ENCODE results near the gene MAPK8IP1. TPM values are rescaled to one million over a fixed set of nuclear protein-coding genes. Genes with fewer than 3 reads are reported as not detected.

The MAPK8IP1 gene
- total RNA-seq, 4 donors from 2014 or later = 4.6 to 6.5 (median 5.4) TPM

GRCh38 chr11:45913942-45914635 is 28.6 kb downstream of the MAPK8IP1 start:
- no peak overlapping the region for H3K4me3 ChIP-seq (ENCODE audit: low read depth, poor library complexity, severe bottlenecking)
- TF ChIP-seq, protein P1, sequence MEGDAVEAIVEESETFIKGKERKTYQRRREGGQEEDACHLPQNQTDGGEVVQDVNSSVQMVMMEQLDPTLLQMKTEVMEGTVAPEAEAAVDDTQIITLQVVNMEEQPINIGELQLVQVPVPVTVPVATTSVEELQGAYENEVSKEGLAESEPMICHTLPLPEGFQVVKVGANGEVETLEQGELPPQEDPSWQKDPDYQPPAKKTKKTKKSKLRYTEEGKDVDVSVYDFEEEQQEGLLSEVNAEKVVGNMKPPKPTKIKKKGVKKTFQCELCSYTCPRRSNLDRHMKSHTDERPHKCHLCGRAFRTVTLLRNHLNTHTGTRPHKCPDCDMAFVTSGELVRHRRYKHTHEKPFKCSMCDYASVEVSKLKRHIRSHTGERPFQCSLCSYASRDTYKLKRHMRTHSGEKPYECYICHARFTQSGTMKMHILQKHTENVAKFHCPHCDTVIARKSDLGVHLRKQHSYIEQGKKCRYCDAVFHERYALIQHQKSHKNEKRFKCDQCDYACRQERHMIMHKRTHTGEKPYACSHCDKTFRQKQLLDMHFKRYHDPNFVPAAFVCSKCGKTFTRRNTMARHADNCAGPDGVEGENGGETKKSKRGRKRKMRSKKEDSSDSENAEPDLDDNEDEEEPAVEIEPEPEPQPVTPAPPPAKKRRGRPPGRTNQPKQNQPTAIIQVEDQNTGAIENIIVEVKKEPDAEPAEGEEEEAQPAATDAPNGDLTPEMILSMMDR (IDR thresholded peaks at IDR 0.05) = no peak
- TF ChIP-seq POLR2A (IDR thresholded peaks at IDR 0.05) = no peak
- intact Hi-C loops (cut with DNase I; ENCODE audit: low total_unique reads) = no loop called here
- WGBS, 2 donors = 86 to 88% methylated on average over 10 to 22 of the region's 22 CpGs
- DNase-seq (ENCODE audit: low spot score in 2 of 2) = no peak

DNA sequence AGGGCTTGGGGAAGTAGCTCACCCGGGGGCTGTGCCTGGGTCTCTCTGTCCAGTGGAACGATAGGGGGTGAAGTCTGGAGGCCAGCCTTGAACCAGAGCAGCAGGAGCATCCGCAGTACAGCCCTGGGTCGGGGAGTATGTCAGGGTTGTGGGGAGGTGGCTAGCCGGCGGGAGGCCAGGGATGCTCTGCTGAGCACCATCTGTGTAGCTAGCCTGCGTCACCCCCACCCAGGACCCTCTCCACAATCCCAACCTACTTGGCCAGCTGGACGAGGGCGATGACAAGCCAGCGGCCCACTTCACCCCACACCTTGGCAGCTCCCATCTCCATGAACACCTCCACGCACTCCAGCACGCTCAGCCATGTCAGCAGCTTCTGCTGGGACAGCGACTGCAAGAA is 30.0 kb downstream of the MAPK8IP1 start:
- intact Hi-C loops (cut with DNase I; ENCODE audit: low total_unique reads) = no loop called here
- DNase-seq (ENCODE audit: low spot score in 2 of 2) = no peak
- H3K4me3 ChIP-seq (ENCODE audit: low read depth, poor library complexity, severe bottlenecking) = no peak overlapping the region
- WGBS, 2 donors = 81 to 87% methylated on average over 10 to 13 of the region's 13 CpGs
- TF ChIP-seq, protein P1 (IDR thresholded peaks at IDR 0.05) = no peak
- TF ChIP-seq POLR2A (IDR thresholded peaks at IDR 0.05) = no peak

- WGBS, 2 donors = 5 to 6% methylated on average over 11 to 13 of the region's 16 CpGs
- H3K4me3 ChIP-seq (ENCODE audit: low read depth, poor library complexity, severe bottlenecking) = peak overlapping the region; percentile 77
- DNase-seq (ENCODE audit: low spot score in 2 of 2) = no peak
- intact Hi-C loops (cut with DNase I; ENCODE audit: low total_unique reads) = no loop called here
- TF ChIP-seq, protein P1 (IDR thresholded peaks at IDR 0.05) = no peak
- TF ChIP-seq POLR2A (IDR thresholded peaks at IDR 0.05) = no peak
These were observed 31.8 kb downstream of the MAPK8IP1 start for GRCh38 chr11:45917286-45917622.

DNA sequence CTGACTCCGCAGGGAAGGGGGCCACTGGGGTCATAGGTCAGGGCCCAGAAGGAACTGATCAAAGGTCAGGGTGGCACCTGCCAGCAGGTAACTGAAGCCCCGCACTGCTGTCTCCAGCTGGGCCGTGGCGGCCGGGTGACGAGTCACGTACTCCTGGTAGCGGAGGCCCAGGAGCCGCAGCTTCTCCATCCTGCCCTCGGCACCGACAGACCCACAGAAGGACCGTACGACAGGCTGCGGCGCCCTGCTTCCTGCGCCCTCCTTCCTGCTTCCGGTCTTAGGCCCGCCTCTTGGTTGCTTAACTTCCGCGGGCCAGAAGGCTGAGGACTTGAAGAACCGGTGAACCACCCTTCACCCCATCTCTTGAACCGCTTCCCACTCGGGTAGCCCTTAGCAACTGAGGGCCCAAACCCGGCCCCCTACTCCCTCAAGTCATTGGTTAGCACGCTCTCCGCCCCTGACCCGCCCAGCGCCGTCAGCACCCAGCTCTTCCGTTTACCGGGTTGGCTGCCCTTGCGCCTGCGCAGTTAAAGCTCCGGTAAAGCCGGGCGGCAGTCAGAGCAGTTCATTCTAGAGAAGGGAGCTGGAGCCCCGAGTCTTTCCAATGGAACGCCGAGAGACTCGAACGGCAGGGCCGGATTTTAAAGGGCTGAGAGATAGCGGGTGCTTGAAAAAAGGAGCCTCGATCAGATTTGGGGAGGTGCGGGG is 32.3 kb downstream of the MAPK8IP1 start, which contains the start of gene PEX16:
Gene PEX16 (minus strand): TSS at position 255 of the 708 bp plus-strand sequence. CDS start 66 bp downstream, at position 189.
- DNase-seq (ENCODE audit: low spot score in 2 of 2) = peak; percentile 97 to 99
- WGBS, 2 donors = 0% methylated on average over 40 to 42 of the region's 45 CpGs
- TF ChIP-seq POLR2A (IDR thresholded peaks at IDR 0.05) = peak in 1 of 2 donors; percentile 57
- TF ChIP-seq, protein P1 (IDR thresholded peaks at IDR 0.05) = no peak
- intact Hi-C loops (cut with DNase I; ENCODE audit: low total_unique reads) = no loop called here
- H3K4me3 ChIP-seq (ENCODE audit: low read depth, poor library complexity, severe bottlenecking) = peak within 1 kb of the TSS; percentile 77

GRCh38 chr11:45918331-45918941 is 33.0 kb downstream of the MAPK8IP1 start:
- DNase-seq (ENCODE audit: low spot score in 2 of 2) = peak; percentile 70 to 97
- 0 to 1% methylated on average over 37 of the region's 38 CpGs for WGBS, 2 donors
- intact Hi-C loops (cut with DNase I; ENCODE audit: low total_unique reads) = no loop called here
- TF ChIP-seq POLR2A (IDR thresholded peaks at IDR 0.05) = no peak
- TF ChIP-seq, protein P1 (IDR thresholded peaks at IDR 0.05) = no peak
- H3K4me3 ChIP-seq (ENCODE audit: low read depth, poor library complexity, severe bottlenecking) = peak overlapping the region; percentile 73

Measured in lower leg skin (tissue), 4 donors.